Activated CD4-positive, alpha-beta T cell treated with anti-CD3 and anti-CD28 coated beads for 4 hours (primary cell): ENCODE results near the gene GBP7.

Experiments
- DNase-seq, 2 donors: peaks; one replicate each; pipeline ENCODE4 v3.0.0-alpha.2; 2020

The GBP7 gene

DNA sequence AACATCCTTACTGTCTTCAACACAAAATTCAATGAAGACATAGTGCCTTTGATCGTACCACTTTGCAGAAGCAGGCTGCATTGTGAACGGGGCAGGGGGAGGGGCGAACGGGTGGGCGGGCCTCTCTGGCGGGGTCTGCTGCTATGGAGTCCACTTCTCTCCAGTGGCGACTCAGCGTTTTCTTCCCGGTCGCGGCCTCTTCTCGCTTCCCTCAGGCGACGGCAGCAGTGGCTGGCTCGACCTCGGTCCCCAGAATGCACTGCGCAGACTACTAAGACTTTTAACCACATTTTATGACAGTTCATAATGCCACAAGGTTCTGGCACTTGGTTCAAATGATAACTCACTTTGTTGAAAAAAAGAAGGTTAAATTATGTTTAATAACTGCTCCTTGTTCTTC, 71.1 kb downstream of the GBP7 start:
- DNase-seq, result no peak

DNA sequence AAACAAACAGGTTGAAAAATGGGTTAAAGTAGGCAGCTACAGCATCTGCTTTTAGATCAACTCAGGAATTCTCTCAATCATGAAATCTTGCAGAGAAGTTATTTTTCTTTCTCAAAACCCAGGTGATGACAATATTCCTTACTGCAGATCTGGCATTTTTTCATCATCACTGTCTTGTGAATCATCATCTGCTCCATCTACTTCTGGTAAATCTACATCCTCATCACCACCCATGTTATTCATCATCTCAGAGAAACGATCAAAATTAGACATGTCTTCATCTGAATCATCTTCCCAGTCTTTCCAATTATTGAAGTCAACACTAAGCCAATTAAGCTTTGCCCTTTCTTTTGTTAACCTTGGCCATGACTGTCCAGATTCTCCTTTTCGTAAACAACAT, 71.7 kb downstream of the GBP7 start:
- no peak for DNase-seq

DNA sequence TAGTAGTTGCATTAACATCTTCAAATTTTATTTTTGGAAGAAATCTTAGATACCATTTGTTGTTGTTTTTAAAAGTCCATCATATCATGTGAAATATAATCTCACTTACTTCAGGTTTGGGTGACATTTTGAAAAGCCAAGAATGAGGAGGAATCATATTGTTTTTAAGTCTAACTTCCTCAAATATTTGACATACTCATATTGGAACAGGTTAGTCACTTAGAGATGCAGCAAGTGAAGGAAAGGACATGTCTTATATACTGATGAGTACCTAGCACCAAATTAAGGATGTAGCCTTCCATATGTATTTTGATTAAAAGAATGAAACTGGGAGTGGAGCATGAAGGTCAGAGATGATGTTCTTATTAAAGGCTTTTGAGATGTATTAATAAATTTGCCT, 73.8 kb downstream of the GBP7 start:
- no peak for DNase-seq

DNA sequence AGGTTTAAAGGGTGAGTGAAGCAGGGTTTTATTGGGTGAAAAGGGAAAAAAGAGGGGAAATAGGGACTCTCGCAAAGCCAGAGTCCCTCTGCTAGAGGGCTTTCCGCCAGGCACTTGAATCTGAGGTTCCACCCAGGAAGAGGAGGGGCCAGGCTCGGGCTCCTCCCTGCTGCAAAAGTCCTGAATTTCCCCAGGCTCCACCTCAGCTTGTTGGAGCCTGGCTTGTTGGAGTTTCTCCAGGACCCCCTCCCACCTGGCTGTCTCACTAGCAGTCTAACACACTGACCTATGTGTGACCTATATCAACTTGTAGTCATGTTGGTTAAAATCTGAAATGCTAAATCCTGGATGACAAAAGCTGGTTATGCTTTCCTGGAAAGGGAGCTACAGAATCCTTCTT, 75.4 kb downstream of the GBP7 start:
- no peak for DNase-seq

DNA sequence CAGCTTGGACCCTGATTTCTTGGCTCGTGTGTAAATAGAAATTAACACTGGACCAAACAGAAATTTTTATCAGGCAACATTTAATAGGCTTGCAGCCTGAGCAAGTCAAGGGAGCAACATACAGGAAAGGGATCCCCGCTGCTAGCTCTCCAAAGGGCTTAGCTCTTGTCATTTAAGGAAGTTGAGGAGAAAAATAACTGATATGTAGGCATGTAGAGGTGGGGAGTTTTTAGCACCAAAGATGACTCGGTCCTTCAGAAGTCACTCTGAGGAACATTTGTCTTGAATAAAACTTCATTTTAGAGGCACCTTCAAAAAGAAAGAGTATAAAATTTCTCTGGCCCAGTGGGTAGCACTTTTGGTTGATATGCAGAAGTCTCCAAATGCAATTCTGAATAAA, 76.9 kb downstream of the GBP7 start:
- DNase-seq, result no peak

DNA sequence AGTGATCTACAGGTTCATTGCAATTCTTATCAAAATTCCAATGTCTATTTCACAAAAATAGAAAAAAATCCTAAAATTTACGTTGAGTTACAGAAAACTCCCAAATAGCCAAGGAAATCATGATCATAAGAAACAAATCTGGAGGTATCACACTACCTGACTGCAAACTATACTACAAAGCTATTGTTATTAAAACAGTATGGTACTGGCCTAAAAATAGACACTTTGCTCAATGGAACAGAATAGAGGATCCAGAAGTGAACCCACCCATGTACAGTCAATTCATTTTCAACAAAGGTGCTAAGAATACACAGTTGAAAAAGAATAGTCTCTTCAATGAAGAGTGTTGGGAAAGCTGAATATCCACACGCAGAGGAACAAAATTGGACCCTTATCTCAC, 80.1 kb downstream of the GBP7 start:
- no peak for DNase-seq

DNA sequence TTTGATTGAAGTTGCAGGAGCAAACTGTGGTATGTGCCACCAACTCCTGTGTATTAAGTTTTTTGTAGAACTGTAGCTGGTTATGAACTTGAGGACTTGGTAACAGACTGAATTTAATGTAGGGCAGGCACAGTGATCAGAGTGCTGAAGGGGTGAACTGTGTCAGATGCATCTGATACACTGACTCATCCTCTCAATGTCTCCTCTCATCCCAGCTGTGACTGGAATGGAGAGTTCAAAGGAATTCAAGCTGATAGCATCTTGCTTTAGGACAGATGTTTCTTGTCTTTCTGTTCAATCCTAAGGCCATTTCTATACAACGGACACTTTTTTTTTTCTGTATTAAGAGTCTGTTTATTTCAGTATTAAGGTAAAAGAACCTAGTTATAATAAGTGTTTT, 85.8 kb downstream of the GBP7 start:
- DNase-seq, result no peak

DNA sequence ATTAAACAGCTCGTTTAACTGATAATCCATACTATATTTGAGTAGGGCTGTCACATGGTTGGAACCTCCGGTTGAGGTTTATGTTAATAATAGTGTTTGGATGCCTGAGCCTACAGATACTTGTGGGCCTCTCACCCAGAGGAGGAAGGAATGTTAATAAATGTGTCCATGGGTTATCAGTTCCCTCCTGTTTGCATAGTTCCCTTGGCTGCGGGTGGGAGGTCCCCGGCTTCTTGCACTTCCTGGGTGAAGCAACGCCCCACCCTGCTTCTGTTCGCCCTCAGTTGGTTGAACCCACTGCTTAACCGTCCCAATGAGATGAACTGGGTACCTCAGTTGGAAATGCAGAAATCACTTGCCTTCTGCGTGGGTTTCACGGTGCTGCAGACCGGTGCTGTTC, 87.2 kb downstream of the GBP7 start:
- no peak for DNase-seq

DNA sequence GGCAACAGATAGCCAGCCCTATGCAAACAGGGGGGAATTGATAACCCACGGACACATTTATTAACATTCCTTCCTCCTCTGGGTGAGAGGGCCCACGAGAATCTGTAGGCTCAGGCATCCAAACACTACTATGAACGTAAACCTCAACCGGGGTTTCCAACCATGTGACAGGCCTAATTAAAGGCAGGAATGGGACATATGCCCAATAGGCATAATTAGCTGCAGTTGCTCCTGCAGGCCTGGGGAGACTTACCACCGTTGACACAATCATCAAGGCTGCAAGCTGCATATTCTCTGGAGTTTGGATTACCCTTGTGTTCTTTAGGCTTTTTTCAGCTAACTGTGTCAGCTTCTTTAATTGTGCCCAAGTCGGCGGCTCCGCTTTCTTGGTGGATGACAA, 88.6 kb downstream of the GBP7 start:
- DNase-seq, result no peak

DNA sequence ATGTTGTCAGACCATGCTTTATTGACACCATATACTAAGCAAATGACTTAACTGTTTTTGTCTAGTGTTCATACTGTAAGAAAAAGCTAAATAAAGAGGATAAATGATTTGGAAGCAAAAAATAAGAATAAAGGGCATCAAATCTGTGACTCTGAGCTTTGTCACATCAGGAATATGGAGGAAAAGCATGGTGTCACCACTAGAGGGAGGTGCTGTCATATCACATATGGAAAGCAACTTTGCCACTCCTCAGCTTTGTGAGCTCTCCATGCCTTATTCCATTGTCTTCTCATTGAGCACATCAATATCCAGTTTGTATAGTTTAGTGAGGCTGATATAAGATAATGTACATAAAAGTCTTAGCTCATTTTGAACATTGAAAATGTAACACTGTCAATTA, 90.0 kb downstream of the GBP7 start:
- DNase-seq, result peak; percentile 51 to 53
